Activated CD8-positive, alpha-beta memory T cell treated with anti-CD3 and anti-CD28 coated beads for 24 hours (primary cell): ENCODE measurements around the gene PRSS56.

Source experiments
- DNase-seq: peaks from one replicate; pipeline ENCODE4 v3.0.0-alpha.2; 2020

The PRSS56 gene

DNA sequence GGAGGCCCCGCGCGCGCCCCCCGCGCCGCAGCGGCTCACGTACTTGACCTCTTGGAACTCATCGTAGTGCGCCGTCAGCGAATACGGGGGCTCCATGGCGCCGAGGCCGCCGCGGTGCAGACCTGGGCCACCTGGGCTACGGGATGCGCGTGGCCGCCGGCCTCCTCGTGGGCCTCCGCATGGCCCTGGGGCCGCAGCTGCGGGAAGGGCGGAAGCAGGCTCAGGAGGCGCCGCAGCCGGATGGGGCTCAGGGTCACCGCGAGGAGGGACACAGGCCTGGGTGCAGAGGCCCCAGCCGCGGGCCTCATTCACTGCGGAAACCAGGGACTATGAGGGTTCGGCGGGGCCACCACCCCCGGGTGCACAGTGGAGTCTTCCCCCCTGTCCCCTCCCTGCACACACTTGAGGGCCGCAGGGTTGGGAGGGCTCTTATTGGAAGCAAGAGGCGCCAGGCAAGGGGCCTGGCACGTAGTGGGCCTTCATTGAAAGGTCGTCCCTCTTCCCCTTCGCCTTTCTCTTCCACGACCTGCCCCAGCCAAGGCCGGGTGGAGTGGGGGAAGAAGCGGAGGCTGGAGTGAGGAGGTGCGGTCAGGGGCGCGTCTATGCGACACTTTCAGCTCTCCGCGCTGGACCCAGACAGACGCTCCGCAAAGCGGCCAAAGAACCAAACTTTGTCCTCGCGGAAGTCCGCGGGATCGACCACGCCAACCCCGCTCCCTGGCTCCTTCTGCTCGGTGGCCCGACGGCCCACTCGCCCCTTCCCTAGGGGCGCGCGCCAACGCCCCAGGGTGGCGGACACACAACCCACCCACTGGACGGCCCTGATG lies 33.4 kb upstream of the PRSS56 start:
- no peak for DNase-seq

- DNase-seq, result no peak
Observed at GRCh38 chr2:232487385-232488096, 32.6 kb upstream of the PRSS56 start, which contains the start of gene ECEL1. Gene ECEL1, minus strand, starts transcription at chr2:232487834. Its CDS starts 1,181 bp downstream, at chr2:232486653.

DNA sequence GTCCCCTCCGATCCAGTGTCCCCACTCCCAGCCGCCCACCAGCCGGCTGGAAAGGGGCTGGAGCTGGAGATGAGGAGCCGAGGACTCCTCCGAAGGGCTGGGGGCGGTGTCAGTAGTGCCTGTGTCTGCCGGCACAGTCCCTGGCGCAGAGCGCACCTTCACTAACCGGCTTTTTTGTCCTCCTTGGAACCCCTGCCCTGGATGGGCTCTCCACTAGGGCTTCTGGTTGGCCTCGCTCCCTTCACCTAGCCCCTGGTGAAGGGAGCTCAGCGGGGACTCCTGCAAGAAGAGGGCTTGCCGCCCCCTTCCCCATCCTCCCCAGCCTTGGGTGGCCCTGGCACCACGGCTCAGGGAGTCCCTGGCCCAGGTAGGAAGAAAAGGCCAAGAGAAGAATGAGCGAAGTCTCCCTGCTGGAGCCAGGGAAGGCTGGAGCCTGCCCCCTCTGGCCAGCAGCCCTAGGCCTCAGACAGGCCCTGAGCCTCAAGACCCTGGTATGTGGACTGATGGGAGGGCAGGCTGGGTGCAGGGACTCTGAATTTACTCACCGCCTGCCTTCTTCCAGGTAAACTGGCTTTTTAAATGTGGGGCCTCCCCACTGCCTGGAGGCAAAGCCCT lies 32.0 kb upstream of the PRSS56 start:
- no peak for DNase-seq

DNA sequence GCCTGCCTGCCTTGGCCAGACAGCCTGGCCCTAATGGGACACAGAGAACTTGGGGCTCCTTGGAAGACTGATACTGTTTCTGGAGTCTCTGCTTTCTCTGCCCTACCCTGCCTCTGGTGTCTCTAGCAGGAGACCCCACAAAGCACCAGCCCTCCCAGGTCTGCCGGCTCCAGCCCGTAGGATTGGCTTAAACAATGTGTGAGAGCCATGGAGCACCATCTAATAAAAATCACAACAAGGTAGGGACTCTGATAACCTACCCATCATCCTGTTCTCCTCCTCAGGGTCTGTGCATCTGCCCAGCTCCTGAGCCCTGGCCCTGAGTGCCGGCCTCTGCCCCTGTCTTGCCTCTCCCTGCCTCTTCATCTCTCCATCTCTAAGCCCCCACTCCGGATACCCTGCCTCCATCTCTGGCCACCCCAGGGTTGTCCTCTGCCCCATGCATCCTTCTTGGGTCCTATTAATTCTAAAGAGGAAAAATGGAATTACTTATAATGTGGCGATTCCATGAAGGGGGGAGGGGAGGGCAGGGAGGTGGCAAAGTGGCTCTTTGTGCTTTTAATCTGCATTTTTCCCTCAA lies 31.4 kb upstream of the PRSS56 start:
- DNase-seq, result no peak

GRCh38 chr2:232489516-232490220 lies 30.5 kb upstream of the PRSS56 start:
- DNase-seq, result no peak

DNA sequence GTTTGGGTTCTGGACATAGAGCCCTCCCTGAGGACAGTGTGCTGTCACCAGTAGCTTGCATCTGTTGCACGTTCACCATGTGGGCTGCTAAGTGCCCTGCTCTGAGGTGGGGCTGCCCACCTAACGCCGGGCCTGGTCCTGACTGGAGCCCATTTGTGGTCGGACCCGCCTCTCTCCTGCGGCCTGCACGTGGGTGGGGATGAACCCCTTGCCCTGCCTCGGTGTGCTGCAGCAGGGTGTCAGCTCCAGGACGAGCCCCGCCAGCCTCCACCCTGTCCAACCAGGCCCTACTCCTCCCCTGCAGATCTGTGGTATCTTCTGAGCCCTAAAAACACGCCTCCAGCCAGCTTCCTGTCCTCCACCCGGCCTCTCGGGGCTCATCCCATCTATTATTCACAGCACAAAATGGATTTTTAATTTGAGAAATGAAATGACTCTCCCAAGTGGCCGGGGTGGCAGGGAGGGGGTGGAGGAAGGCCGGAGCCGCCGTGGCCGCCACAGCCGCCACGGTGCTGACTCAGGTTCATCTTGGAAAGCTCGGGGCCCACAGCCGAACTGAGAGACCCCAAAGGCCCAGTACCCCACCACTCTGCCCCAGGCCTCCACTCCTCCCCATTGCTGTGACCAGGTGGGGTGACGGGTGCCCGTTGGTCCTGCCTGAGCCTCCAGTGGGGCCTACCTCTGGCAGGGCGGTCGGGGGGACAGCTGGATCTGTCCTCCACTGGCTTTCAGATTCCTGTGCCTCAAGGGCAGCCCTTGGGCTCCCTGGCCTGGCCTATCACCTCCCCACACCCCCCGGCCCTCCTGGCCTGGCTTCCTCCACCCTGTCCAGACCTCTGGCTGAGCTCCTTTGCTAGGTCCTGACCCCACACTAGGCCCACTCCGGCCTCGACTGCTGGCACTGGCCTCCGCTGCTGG lies 29.7 kb upstream of the PRSS56 start:
- DNase-seq, result no peak

DNA sequence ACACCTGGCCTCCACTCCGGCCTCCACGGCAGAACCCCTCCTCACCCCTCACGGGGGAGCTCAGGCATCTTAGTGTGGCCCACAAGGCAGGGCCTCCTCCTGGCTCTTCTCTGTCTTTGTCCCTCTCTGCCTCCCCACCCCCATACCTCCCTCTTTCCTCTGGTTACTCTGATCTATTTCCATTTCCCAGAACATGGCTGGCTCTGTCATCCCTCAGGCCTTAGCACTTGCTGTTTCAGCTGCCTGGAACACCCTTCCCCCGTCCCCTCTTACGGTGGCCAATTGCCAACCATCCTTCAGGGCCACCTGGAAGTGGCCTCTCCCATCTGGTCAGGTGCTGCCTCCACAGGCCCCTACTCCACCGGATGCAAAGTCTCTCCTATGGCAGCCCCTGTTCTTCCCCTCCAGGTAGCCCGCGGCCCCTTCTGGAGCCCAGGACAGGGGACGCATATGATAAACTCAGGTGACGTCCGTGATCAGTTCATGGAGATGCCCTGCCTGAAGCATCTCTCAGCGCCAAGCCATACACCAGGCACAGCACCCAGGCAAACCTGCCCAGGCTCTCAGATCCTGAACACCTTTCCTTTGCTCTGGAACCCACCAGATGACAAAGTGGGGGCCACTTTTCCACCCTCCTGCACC lies 28.9 kb upstream of the PRSS56 start:
- DNase-seq, result no peak

DNA sequence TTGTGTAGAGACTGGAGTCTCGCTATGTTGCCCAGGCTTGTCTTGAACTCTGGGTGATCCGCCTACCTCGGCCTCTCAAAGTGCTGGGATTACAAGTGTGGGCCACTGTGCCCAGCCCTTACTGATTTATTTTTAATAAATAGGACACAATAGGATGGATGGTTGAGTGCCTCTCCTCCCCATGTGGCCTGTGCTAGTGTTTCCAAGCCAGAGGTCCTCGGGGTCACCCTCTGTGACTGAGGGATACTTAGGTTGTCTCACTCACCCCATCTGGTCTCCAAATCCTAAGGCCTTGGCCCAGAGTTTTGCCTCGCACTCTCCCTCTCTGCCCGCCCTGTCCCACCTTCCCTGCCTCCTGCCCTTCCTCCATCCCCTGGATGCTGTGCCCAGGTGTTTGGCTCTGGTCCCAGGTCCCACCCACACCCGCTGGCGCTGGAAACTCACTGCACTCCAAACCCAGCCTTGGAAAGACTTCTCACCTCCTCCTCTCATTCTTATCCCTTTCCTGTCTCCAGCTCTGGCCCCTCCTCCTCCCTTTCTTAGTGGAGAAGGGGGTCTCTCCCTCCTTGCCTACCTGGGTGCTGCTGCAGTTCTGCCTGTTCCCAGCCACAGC lies 27.8 kb upstream of the PRSS56 start:
- no peak for DNase-seq

- DNase-seq, result no peak
Observed at GRCh38 chr2:232492963-232493700, 27.1 kb upstream of the PRSS56 start.

DNA sequence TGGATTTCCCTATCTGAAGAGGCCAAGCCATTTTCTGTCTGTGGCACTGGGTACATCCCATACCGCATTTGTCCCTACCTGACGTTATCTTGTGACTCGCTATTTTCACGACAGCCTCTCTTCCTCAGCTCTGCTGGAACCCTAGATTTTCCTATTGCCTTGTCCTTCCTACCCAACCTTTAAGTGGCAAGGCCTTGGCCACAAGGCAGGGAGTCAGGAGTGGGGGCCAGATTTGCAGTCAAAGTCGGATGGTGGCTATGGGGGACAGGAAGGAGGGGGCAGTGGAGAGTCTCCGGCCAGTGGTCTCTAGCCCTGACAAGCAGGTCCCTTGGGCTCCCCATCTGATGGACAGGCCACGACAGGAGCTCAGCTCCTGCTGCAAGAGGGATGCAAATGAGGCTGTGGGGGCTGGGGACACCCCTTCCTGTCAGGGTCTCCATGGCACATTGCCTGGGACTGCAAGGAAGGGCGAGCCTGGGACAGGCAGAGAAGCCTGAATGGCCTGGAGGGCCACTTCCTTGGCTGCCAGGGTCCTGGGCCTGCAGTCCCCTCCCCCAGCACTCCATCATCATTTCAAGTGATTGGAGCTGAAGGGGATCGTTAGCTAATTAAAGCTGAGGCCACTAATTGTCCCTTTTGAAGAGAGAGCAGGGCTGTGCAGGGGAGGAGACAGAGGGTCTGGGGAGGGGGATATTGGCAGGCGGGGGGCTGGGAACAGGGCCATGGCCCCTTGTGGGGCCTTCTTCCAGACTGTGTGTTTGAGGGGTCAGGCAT lies 26.3 kb upstream of the PRSS56 start:
- DNase-seq, result no peak

- DNase-seq, result no peak
Observed at GRCh38 chr2:232494542-232494941, 25.6 kb upstream of the PRSS56 start.

DNA sequence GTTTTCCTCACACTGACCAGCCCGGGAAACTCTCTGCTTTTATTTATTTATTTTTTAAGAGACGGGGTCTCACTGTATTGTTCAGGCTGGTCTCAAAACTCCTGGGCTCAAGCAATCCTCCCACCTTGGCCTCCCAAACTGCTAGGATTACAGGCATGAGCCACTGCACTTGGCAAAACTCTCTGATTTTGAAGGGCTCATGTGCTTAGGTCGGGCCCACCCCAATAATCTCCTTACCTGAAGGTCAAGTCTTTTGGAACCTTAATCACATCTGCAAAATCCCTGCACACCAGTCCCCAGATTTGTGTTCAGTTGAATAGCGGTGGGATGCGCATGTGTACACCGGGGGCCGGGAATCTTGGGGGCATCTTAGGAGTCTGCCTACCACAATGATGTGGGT lies 24.9 kb upstream of the PRSS56 start:
- DNase-seq, result no peak

GRCh38 chr2:232496501-232497270 lies 23.5 kb upstream of the PRSS56 start:
- DNase-seq, result no peak

- no peak for DNase-seq
Observed at GRCh38 chr2:232497348-232497747, 22.8 kb upstream of the PRSS56 start.

- no peak for DNase-seq
Observed at GRCh38 chr2:232498452-232498851, 21.7 kb upstream of the PRSS56 start.

DNA sequence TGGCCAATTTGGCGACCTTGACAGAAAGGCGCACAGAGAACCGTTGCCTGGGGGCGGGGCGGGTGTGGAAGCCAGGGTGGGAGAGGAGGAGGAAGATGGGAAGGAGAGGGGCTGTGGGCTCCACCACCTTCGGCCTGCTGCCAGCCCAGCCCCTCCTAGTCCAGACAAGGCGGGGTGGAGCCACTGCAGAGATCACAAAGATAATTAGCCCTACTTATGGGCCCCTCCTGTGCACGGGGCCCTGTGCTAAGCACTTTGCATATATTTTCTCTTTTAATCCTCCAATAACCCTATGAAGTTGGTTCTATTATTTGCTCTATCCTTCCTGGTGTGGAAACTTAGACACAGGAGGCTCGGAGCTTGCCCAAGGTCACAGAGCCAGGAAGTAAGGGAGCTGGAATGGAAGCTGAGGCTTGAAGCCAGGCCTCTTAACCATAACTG lies 18.8 kb upstream of the PRSS56 start:
- DNase-seq, result no peak

DNA sequence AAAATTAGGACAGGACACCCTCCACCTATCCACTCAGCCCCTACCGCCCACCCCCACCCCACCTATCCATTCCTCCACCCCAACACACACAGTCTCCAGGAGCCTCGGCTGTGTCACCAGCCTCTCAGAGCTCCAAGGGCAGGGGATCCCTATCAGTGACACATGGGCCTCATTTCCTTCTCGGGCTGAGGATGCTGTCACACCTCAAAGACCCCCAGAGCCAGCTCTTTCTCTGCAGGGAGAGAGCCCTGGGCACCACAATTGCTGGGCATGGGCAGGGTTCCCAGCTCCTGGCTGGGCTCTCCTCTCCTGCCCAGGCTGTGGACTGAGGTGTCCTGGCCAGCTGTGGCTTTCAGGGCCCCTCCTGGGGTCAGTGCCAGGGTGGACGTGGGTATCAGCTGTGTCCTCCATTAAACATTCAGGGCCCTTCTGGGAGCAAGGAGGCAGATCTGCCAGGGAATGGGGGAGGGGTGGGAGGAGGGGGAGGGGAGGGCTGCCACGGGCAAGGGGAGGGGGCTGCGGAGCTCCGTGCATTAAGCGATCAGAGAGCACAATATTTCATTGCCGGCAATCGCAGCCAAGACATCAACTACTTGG lies 18.3 kb upstream of the PRSS56 start:
- DNase-seq, result no peak

GRCh38 chr2:232502511-232502910 lies 17.7 kb upstream of the PRSS56 start:
- no peak for DNase-seq
